Measurements from ENCODE around the gene CSHL1. TPM values are rescaled to one million over a fixed set of nuclear protein-coding genes. Genes with fewer than 3 reads are reported as not detected.

CSHL1 gene
- total RNA-seq = not detected

GRCh38 chr17:63911041-63911635 is at the start of gene CSHL1:
Gene CSHL1, minus strand, starts transcription at chr17:63911258. Its CDS starts 62 bp downstream, at chr17:63911196.
- POLR2A ChIA-PET = no interaction called here
- intact Hi-C loops (cut with DNase I, micrococcal nuclease) = loop anchor here (2.0 to 10.0 kb wide), 3 partner anchors 222 to 374 kb away; no protein-coding TSS in a partner anchor
- ATAC-seq = no peak

GRCh38 chr17:63960430-63960829 is 49.4 kb upstream of the CSHL1 start:
- DNase-seq (no peak), ATAC-seq (no peak)
- Mint-ChIP-seq H3K27me3 (no peaks in the 10 kb centered on the region), H3K4me1 (peaks cover 8% of the 10 kb centered on the region), H3K36me3 (ENCODE audit: low read depth) (no peaks in the 10 kb centered on the region), H3K9me3 (ENCODE audit: low read depth) (no peaks in the 10 kb centered on the region), H3K4me3 (no peak overlapping the region), H3K27ac (no peak overlapping the region)
- CTCF ChIA-PET = interaction anchor here (1.0 kb wide), 1 partner anchor 13 kb away, joined by 4 read pairs; no protein-coding TSS in a partner anchor
- intact Hi-C loops (cut with DNase I, micrococcal nuclease) = no loop called here
- POLR2A ChIA-PET = no interaction called here

More at GRCh38 chr17:63911041-63911635, at the start of gene CSHL1:
- DNase-seq = no peak
- H3K36me3 Mint-ChIP-seq (ENCODE audit: low read depth) = no peaks in the 10 kb centered on the region
- no peaks in the 10 kb centered on the region for H3K9me3 Mint-ChIP-seq (ENCODE audit: low read depth)
- CTCF ChIA-PET = interaction anchor here (0.7 to 2.4 kb wide), 21 partner anchors 8 to 371 kb away, joined by 3 to 7 read pairs (median 4); partner anchors contain the start of gene ICAM2
- H3K4me1 Mint-ChIP-seq = no peaks in the 10 kb centered on the region
- H3K4me3 Mint-ChIP-seq = no peak within 1 kb of the TSS
- H3K27ac Mint-ChIP-seq = no peak within 1 kb of the TSS
- H3K27me3 Mint-ChIP-seq = no peaks in the 10 kb centered on the region

GRCh38 chr17:63960006-63960405 is 48.9 kb upstream of the CSHL1 start:
- ChIA-PET POLR2A (no interaction called here), CTCF (interaction anchor here (1.0 kb wide), 1 partner anchor 13 kb away, joined by 4 read pairs; no protein-coding TSS in a partner anchor)
- Mint-ChIP-seq H3K4me3 (no peak overlapping the region), H3K4me1 (peaks cover 10% of the 10 kb centered on the region), H3K36me3 (ENCODE audit: low read depth) (no peaks in the 10 kb centered on the region), H3K9me3 (ENCODE audit: low read depth) (no peaks in the 10 kb centered on the region), H3K27ac (no peak overlapping the region), H3K27me3 (no peaks in the 10 kb centered on the region)
- intact Hi-C loops (cut with DNase I, micrococcal nuclease) = no loop called here
- DNase-seq (no peak), ATAC-seq (no peak)

GRCh38 chr17:63956296-63956920 is 45.4 kb upstream of the CSHL1 start:
- intact Hi-C loops (cut with DNase I, micrococcal nuclease) = no loop called here
- no peaks in the 10 kb centered on the region for H3K27me3 Mint-ChIP-seq
- no peaks in the 10 kb centered on the region for H3K9me3 Mint-ChIP-seq (ENCODE audit: low read depth)
- ChIA-PET CTCF (interaction anchor here (1.4 to 3.7 kb wide), 2 partner anchors 10 to 37 kb away, joined by 5 to 23 read pairs; no protein-coding TSS in a partner anchor), POLR2A (interaction anchor here (1.0 kb wide), 1 partner anchor 9 kb away, joined by 3 read pairs; no protein-coding TSS in a partner anchor)
- H3K36me3 Mint-ChIP-seq (ENCODE audit: low read depth) = no peaks in the 10 kb centered on the region
- peaks cover 20% of the 10 kb centered on the region for H3K4me1 Mint-ChIP-seq
- DNase-seq (no peak), ATAC-seq (peak; percentile 13)
- H3K27ac Mint-ChIP-seq = no peak overlapping the region
- H3K4me3 Mint-ChIP-seq = no peak overlapping the region

GRCh38 chr17:63955791-63956190 is 44.7 kb upstream of the CSHL1 start:
- H3K4me1 Mint-ChIP-seq = peaks cover 19% of the 10 kb centered on the region
- ChIA-PET CTCF (interaction anchor here (1.0 to 3.7 kb wide), 3 partner anchors 9 to 36 kb away, joined by 3 to 23 read pairs (median 5); no protein-coding TSS in a partner anchor), POLR2A (no interaction called here)
- no peak overlapping the region for H3K27ac Mint-ChIP-seq
- DNase-seq (no peak), ATAC-seq (no peak)
- no peaks in the 10 kb centered on the region for H3K9me3 Mint-ChIP-seq (ENCODE audit: low read depth)
- intact Hi-C loops (cut with DNase I, micrococcal nuclease) = no loop called here
- no peaks in the 10 kb centered on the region for H3K27me3 Mint-ChIP-seq
- H3K36me3 Mint-ChIP-seq (ENCODE audit: low read depth) = no peaks in the 10 kb centered on the region
- no peak overlapping the region for H3K4me3 Mint-ChIP-seq

GRCh38 chr17:63955232-63955631 is 44.2 kb upstream of the CSHL1 start:
- ATAC-seq (no peak), DNase-seq (no peak)
- peaks cover 19% of the 10 kb centered on the region for H3K4me1 Mint-ChIP-seq
- H3K27ac Mint-ChIP-seq = peak overlapping the region; percentile 28
- intact Hi-C loops (cut with DNase I, micrococcal nuclease) = no loop called here
- ChIA-PET CTCF (interaction anchor here (0.6 to 3.7 kb wide), 8 partner anchors 9 to 904 kb away, joined by 3 to 23 read pairs (median 4); no protein-coding TSS in a partner anchor), POLR2A (no interaction called here)
- no peaks in the 10 kb centered on the region for H3K27me3 Mint-ChIP-seq
- no peaks in the 10 kb centered on the region for H3K36me3 Mint-ChIP-seq (ENCODE audit: low read depth)
- no peak overlapping the region for H3K4me3 Mint-ChIP-seq
- no peaks in the 10 kb centered on the region for H3K9me3 Mint-ChIP-seq (ENCODE audit: low read depth)

- intact Hi-C loops (cut with DNase I, micrococcal nuclease) = loop anchor here in 1 of 2 experiments (5.0 kb wide), 1 partner anchor 38 kb away; no protein-coding TSS in a partner anchor
- H3K4me3 Mint-ChIP-seq = no peak overlapping the region
- ATAC-seq (peak; percentile 78), DNase-seq (peak; percentile 66)
- ChIA-PET POLR2A (interaction anchor here (1.1 kb wide), 1 partner anchor 21 kb away, joined by 4 read pairs; no protein-coding TSS in a partner anchor), CTCF (interaction anchor here (0.5 to 3.7 kb wide), 14 partner anchors 8 to 904 kb away, joined by 3 to 23 read pairs (median 3); partner anchors contain the start of gene GH1)
- peak overlapping the region; percentile 71 for H3K27ac Mint-ChIP-seq
- H3K9me3 Mint-ChIP-seq (ENCODE audit: low read depth) = no peaks in the 10 kb centered on the region
- H3K27me3 Mint-ChIP-seq = no peaks in the 10 kb centered on the region
- H3K4me1 Mint-ChIP-seq = peaks cover 19% of the 10 kb centered on the region
- no peaks in the 10 kb centered on the region for H3K36me3 Mint-ChIP-seq (ENCODE audit: low read depth)
These were observed 43.5 kb upstream of the CSHL1 start for GRCh38 chr17:63954402-63955063.

- H3K36me3 Mint-ChIP-seq (ENCODE audit: low read depth) = no peaks in the 10 kb centered on the region
- no peak for ATAC-seq
- CTCF ChIA-PET = interaction anchor here (0.8 to 1.5 kb wide), 7 partner anchors 13 to 201 kb away, joined by 3 to 8 read pairs (median 4); no protein-coding TSS in a partner anchor
- POLR2A ChIA-PET = interaction anchor here (0.7 to 0.8 kb wide), 2 partner anchors 194 to 240 kb away, joined by 3 to 4 read pairs; no protein-coding TSS in a partner anchor
- no peak overlapping the region for H3K4me3 Mint-ChIP-seq
- intact Hi-C loops (cut with DNase I, micrococcal nuclease) = loop anchor here in 1 of 2 experiments (5.0 kb wide), 1 partner anchor 41 kb away; no protein-coding TSS in a partner anchor
- H3K4me1 Mint-ChIP-seq = peaks cover 25% of the 10 kb centered on the region
- H3K27me3 Mint-ChIP-seq = no peaks in the 10 kb centered on the region
- H3K9me3 Mint-ChIP-seq (ENCODE audit: low read depth) = no peaks in the 10 kb centered on the region
- no peak overlapping the region for H3K27ac Mint-ChIP-seq
- peak; percentile 59 for DNase-seq
These were observed 40.2 kb upstream of the CSHL1 start for GRCh38 chr17:63950940-63951907.

GRCh38 chr17:63949576-63950250 is 38.7 kb upstream of the CSHL1 start:
- H3K27me3 Mint-ChIP-seq = no peaks in the 10 kb centered on the region
- no peak for ATAC-seq
- ChIA-PET CTCF (interaction anchor here (1.1 to 1.9 kb wide), 3 partner anchors 14 to 82 kb away, joined by 3 to 5 read pairs (median 4); no protein-coding TSS in a partner anchor), POLR2A (no interaction called here)
- DNase-seq = no peak
- no peak overlapping the region for H3K4me3 Mint-ChIP-seq
- H3K27ac Mint-ChIP-seq = no peak overlapping the region
- intact Hi-C loops (cut with DNase I, micrococcal nuclease) = loop anchor here in 1 of 2 experiments (5.0 kb wide), 1 partner anchor 43 kb away; no protein-coding TSS in a partner anchor
- H3K36me3 Mint-ChIP-seq (ENCODE audit: low read depth) = no peaks in the 10 kb centered on the region
- H3K9me3 Mint-ChIP-seq (ENCODE audit: low read depth) = no peaks in the 10 kb centered on the region
- peaks cover 23% of the 10 kb centered on the region for H3K4me1 Mint-ChIP-seq

- no peaks in the 10 kb centered on the region for H3K36me3 Mint-ChIP-seq (ENCODE audit: low read depth)
- ATAC-seq = no peak
- intact Hi-C loops (cut with DNase I, micrococcal nuclease) = no loop called here
- no peaks in the 10 kb centered on the region for H3K27me3 Mint-ChIP-seq
- no peak overlapping the region for H3K4me3 Mint-ChIP-seq
- H3K9me3 Mint-ChIP-seq (ENCODE audit: low read depth) = no peaks in the 10 kb centered on the region
- H3K27ac Mint-ChIP-seq = no peak overlapping the region
- POLR2A ChIA-PET = no interaction called here
- CTCF ChIA-PET = interaction anchor here (1.2 to 1.9 kb wide), 2 partner anchors 15 to 29 kb away, joined by 3 to 5 read pairs; no protein-coding TSS in a partner anchor
- no peak for DNase-seq
- H3K4me1 Mint-ChIP-seq = peaks cover 13% of the 10 kb centered on the region
These were observed 37.5 kb upstream of the CSHL1 start for GRCh38 chr17:63948521-63948920.

Data from activated CD4-positive, alpha-beta T cell treated with anti-CD3 and anti-CD28 coated beads for 36 hours (primary cell).